Endothelial cell of umbilical vein (primary cell): Measurements from ENCODE around the gene UBE2Q1.

Experiments used
- CTCF ChIP-seq, 2 donors: IDR thresholded peaks; 1 replicate in 1 of 2; 2 replicates in 1 of 2; pipeline ENCODE4 v1.5.1; 2011; ENCODE audit warnings: low read length in 2 of 2, mild to moderate bottlenecking in 2 of 2, moderate library complexity in 2 of 2, control low read depth in 1 of 2, inconsistent platforms in 1 of 2, low read depth in 1 of 2; ENCODE audit not compliant: insufficient read depth in 1 of 2; ENCODE audit errors: extremely low read depth in 1 of 2
- EZH2 ChIP-seq: IDR thresholded peaks from 2 replicates; pipeline ENCODE4 v1.6.1; 2012; ENCODE audit warnings: borderline replicate concordance, low read depth, mild to moderate bottlenecking, moderate library complexity, low read length, inconsistent platforms; ENCODE audit not compliant: severe bottlenecking
- JUN ChIP-seq: IDR thresholded peaks from 2 replicates; pipeline ENCODE4 v1.6.1; 2011; ENCODE audit warnings: borderline replicate concordance, low read depth; ENCODE audit not compliant: insufficient read length, insufficient read depth
- MAX ChIP-seq: IDR thresholded peaks from 2 replicates; pipeline ENCODE4 v1.6.1; 2011; ENCODE audit not compliant: insufficient read depth, insufficient read length
- POLR2A ChIP-seq: IDR thresholded peaks from 2 replicates; pipeline ENCODE4 v1.6.1; 2012; ENCODE audit warnings: low read depth, mild to moderate bottlenecking, control low read depth, low read length

GRCh38 chr1:154524881-154525280 lies 33.6 kb downstream of the UBE2Q1 start:
- TF ChIP-seq CTCF (IDR thresholded peaks at IDR 0.05; ENCODE audit: extremely low read depth in 1 of 2, insufficient read depth in 1 of 2, low read depth in 1 of 2, low read length in 2 of 2) (no peak), POLR2A (no peak), EZH2 (no peak), JUN (no peak), MAX (no peak)
